Duodenal mucosa (tissue), 2 donors: Measurements from ENCODE around the gene MED15.
A peak's percentile ranks its signal among the peaks of the same experiment; 100 is the strongest.
"Not testable (repeated sequence)": the region's sequence is repeated elsewhere in the genome, so short reads cannot be mapped to it uniquely, and the experiment has no call there.

ENCODE experiments used
- H3K27ac ChIP-seq: one replicate; pipeline ENCODE4 v1.7.0; 2013; ENCODE audit warnings: low read depth, low read length
- H3K27me3 ChIP-seq, 2 donors: one replicate each; pipeline ENCODE4 v1.7.0; 2013; ENCODE audit warnings: low read length in 2 of 2, control low read depth in 1 of 2; ENCODE audit not compliant: insufficient read depth in 2 of 2, control insufficient read depth in 1 of 2
- H3K36me3 ChIP-seq, 2 donors: one replicate each; pipeline ENCODE4 v1.7.0; 2013; ENCODE audit warnings: low read length in 2 of 2, control low read depth in 1 of 2; ENCODE audit not compliant: insufficient read depth in 2 of 2, control insufficient read depth in 1 of 2
- H3K4me1 ChIP-seq, 2 donors: one replicate each; pipeline ENCODE4 v1.7.0; 2013; ENCODE audit warnings: low read length in 2 of 2, control low read depth in 1 of 2; ENCODE audit not compliant: insufficient read depth in 2 of 2, control insufficient read depth in 1 of 2
- H3K4me3 ChIP-seq, 2 donors: one replicate each; pipeline ENCODE4 v1.7.0; 2013; ENCODE audit warnings: low read length in 2 of 2, low read depth in 1 of 2
- H3K9ac ChIP-seq, 2 donors: one replicate each; pipeline ENCODE4 v1.7.0; 2013; ENCODE audit warnings: low read length in 2 of 2, low read depth in 1 of 2
- H3K9me3 ChIP-seq, 2 donors: one replicate each; pipeline ENCODE4 v1.7.0; 2013; ENCODE audit warnings: low read length in 2 of 2, control low read depth in 1 of 2; ENCODE audit not compliant: control insufficient read depth in 1 of 2

Gene MED15

DNA sequence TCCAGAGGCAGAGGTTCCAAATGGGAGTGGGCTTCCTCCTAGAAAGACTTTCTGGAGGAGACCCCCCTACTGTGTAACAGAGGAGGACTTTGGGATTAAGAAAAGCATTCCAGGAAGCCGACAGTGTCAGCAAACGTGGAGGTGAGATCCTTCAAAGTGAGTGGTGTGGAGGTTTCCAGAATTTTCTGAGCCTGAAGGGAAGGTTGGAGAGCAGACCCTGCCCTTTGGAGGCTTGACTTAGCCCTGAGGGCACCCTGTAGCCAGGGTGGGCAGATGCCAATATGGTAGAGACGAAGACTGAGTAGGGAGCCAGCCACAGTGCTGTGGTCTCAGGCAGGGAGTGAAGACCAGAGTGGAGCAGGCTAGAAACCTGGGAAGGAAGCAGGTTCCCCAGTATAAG is 10.0 kb upstream of the MED15 start:
- H3K9me3 ChIP-seq, result no peaks in the 10 kb centered on the region
- no peaks in the 10 kb centered on the region for H3K27me3 ChIP-seq
- no peaks in the 10 kb centered on the region for H3K36me3 ChIP-seq
- H3K27ac ChIP-seq, result no peak overlapping the region
- H3K4me3 ChIP-seq, result no peak overlapping the region
- H3K4me1 ChIP-seq, result peaks cover 10 to 13% of the 10 kb centered on the region in 2 donors
- peak overlapping the region in 1 of 2 donors; percentile 10 for H3K9ac ChIP-seq

DNA sequence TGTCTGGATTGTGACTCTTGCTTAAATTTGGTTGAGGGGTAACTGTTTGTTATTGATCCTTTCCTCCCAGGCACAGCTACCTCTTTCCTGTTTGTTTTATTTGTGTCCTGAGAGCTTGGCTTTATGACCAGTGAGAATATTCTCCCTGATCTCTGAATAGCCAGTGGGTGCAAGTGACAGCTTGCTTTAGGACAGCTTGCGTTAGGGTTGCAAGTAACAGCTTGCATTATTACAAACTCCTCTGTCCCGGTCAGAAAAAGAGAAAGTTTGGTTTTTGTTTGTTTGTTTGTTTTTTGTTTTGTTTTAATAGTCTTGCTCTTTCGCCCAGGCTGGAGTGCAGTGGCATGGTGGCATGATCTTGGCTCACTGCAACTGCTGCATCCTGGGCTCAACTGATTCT is 8.5 kb upstream of the MED15 start:
- H3K9me3 ChIP-seq, result no peaks in the 10 kb centered on the region
- no peak overlapping the region for H3K9ac ChIP-seq
- no peaks in the 10 kb centered on the region for H3K36me3 ChIP-seq
- H3K27ac ChIP-seq, result no peak overlapping the region
- H3K4me1 ChIP-seq, result peaks cover 14 to 19% of the 10 kb centered on the region in 2 donors
- H3K4me3 ChIP-seq, result no peak overlapping the region
- H3K27me3 ChIP-seq, result no peaks in the 10 kb centered on the region

DNA sequence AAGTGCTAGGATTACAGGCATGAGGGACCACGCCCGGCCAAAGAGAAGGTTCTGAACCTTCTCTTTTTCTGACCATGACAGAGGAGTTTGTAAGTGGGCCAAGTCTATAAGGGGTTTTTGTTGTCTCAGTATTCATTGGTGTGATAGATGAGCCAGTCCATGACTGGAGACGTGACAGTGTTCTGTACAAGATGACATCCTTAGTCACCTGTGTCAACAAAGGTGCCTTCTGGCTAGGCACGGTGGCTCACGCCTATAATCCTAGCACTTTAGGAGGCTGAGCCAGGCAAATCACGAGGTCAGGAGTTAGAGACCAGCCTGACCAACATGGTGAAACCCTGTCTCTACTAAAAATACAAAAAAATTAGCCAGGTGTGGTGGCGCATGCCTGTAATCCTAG is 7.6 kb upstream of the MED15 start:
- no peak overlapping the region for H3K27ac ChIP-seq
- H3K9me3 ChIP-seq, result no peaks in the 10 kb centered on the region
- H3K27me3 ChIP-seq, result no peaks in the 10 kb centered on the region
- H3K9ac ChIP-seq, result no peak overlapping the region
- no peaks in the 10 kb centered on the region for H3K36me3 ChIP-seq
- H3K4me3 ChIP-seq, result no peak overlapping the region
- H3K4me1 ChIP-seq, result peaks cover 15 to 19% of the 10 kb centered on the region in 2 donors

DNA sequence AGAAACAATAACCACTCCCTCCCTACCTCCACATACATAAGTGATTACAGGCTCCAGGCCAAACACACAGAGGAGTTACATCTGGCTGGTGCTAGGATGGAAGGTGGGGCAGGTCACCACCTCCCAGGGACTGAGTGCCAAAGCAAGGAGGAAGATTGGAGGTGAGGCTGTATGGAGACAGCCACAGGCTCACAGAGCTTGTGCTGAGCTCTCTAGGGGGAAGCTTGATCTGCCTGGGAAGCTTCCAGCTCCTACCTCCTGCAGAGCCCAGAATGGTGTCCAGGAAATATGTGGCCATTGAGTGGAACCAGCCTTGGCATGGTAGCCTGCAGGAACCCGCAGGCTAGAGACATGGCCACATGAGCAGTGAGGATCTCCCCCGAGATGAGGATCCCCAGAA is 3.6 kb upstream of the MED15 start:
- H3K9ac ChIP-seq, result peak overlapping the region in 1 of 2 donors; percentile 18
- H3K27me3 ChIP-seq, result no peaks in the 10 kb centered on the region
- no peak overlapping the region for H3K27ac ChIP-seq
- no peak overlapping the region for H3K4me3 ChIP-seq
- no peaks in the 10 kb centered on the region for H3K9me3 ChIP-seq
- H3K36me3 ChIP-seq, result no peaks in the 10 kb centered on the region
- H3K4me1 ChIP-seq, result peaks cover 15 to 19% of the 10 kb centered on the region in 2 donors

DNA sequence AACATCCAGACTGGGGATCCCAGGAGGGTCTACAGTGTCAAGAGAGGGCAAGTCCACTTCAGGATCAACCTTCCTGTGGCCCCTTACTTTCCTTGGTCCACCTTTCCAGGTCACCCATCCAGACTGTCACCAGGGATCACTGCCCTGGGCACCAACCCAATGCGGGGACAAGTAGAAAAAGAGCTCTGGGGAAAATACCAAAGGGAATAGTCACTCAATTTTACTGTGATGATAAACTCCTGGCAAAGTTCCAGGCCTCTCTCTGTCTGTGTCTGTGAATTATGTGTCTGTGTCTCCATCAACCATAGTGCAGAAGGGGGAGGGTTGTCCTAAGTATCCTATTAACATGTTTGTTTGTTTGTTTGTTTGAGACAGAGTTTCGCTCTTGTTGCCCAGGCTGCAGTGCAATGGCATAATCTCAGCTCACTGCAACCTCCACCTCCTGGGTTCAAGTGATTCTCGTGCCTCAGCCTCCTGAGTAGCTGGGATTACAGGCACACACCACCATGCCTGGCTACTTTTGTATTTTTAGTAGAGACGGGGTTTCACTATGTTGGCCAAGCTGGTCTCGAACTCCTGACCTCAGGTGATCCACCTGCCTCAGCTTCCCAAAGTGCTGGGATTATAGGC is 3.0 kb upstream of the MED15 start:
- H3K9me3 ChIP-seq, H3K36me3 ChIP-seq, H3K27ac ChIP-seq, H3K27me3 ChIP-seq, H3K4me3 ChIP-seq: not testable (repeated sequence)
- H3K4me1 ChIP-seq, result peaks cover 20 to 25% of the 10 kb centered on the region in 2 donors
- H3K9ac ChIP-seq, result peak overlapping the region in 1 of 2 donors; percentile 18

DNA sequence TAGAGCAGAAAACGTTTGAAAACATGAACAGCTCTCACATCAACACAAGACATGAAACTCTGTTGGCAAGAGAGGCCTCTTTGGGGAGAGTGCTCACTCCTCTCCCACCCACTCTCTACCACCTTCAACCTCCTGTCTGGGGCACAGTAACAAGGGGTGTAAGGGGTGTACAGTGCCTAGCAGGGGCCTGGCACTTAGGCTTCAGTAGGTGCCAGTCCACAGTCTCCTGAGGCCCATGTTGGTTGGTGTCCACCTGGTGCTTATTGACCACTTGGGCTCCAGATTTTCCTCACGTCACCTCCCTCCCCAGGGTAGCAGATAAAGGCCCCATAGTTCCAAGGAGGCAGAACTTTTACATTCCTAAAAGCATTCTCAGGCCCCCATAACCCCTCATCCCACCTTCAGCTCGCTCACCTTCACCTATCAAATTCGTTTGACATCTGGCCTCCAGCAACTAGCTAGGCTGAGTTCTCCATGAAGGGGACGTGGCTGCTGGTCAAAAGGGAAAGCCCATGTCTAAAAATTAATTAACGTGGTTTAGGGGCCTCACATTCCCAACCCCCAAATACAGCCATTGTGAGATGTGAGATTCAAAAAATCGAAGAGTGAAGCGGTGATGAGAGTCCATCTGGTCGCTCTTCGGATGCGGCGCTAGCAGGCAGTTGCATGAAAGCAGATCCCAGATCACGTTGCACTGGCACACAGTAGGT is 712 bp upstream of the MED15 start:
- Histone ChIP-seq H3K4me3 (peak overlapping the region; percentile 98), H3K9ac (peak overlapping the region; percentile 85 to 95), H3K27me3 (no peaks in the 10 kb centered on the region), H3K36me3 (peaks cover 0 to 2% of the 10 kb centered on the region in 2 donors), H3K27ac (no peak overlapping the region), H3K9me3 (no peaks in the 10 kb centered on the region), H3K4me1 (peaks cover 39 to 48% of the 10 kb centered on the region in 2 donors)

DNA sequence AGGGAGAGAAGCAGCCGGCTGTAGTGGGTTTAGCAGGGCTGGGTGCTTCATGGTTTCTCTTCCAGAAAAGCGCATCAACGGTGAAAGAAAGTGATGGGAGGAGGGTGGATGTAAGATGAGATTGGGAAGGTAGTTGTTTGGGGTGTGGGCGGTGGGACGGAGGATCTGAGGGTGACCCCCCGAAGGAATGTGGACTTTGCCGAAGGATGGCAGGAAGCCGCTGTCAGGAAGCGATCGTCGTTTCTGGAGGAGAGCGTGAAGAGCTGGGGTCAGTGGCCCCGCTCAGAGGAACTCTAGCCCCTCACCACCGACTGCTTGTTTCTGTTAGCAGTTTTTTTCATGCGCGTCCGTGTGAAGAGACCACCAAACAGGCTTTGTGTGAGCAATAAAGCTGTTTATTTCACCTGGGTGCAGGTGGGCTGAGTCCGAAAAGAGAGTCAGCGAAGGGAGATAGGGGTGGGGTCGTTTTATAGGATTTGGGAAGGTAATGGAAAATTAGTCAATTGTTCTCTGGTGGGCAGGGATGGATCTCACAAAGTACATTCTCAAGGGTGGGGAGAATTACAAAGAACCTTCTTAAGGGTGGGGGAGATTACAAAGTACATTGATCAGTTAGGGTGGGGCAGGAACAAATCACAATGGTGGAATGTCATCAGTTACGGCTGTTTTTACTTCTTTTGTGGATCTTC is 801 bp downstream of the MED15 start:
- peak overlapping the region; percentile 85 to 95 for H3K9ac ChIP-seq
- not testable (repeated sequence) for H3K27me3 ChIP-seq, H3K36me3 ChIP-seq, H3K9me3 ChIP-seq
- H3K4me1 ChIP-seq, result peaks cover 39 to 47% of the 10 kb centered on the region in 2 donors
- H3K4me3 ChIP-seq, result peak overlapping the region; percentile 98
- H3K27ac ChIP-seq, result peak overlapping the region; percentile 93

DNA sequence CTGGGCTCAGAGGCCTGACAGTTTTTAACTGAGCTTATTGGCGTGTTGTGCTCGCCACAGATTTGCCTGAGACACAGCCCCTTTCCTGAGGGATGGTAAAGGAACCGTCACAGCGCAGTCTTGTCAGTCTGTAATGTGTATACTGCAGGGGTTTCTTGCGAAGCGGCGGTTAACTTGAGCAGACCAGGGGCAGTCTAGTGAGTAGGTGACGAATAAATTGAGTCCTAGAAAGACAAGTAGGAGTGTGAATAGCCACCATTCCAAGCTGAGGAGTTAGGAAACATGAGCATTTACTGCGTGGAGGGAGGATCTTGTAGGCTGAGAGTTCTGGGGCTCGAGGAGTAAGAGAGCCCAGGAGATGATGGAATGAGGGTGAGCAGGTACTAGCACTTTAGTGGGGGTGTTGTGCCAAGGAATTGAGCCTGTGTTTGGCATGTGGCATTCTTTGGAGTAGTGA is 1.4 kb downstream of the MED15 start:
- peak overlapping the region; percentile 98 for H3K4me3 ChIP-seq
- no peaks in the 10 kb centered on the region for H3K9me3 ChIP-seq
- peak overlapping the region; percentile 83 to 95 for H3K9ac ChIP-seq
- peaks cover 0 to 6% of the 10 kb centered on the region in 2 donors for H3K36me3 ChIP-seq
- H3K4me1 ChIP-seq, result peaks cover 36 to 43% of the 10 kb centered on the region in 2 donors
- H3K27me3 ChIP-seq, result no peaks in the 10 kb centered on the region
- peak overlapping the region; percentile 85 for H3K27ac ChIP-seq

DNA sequence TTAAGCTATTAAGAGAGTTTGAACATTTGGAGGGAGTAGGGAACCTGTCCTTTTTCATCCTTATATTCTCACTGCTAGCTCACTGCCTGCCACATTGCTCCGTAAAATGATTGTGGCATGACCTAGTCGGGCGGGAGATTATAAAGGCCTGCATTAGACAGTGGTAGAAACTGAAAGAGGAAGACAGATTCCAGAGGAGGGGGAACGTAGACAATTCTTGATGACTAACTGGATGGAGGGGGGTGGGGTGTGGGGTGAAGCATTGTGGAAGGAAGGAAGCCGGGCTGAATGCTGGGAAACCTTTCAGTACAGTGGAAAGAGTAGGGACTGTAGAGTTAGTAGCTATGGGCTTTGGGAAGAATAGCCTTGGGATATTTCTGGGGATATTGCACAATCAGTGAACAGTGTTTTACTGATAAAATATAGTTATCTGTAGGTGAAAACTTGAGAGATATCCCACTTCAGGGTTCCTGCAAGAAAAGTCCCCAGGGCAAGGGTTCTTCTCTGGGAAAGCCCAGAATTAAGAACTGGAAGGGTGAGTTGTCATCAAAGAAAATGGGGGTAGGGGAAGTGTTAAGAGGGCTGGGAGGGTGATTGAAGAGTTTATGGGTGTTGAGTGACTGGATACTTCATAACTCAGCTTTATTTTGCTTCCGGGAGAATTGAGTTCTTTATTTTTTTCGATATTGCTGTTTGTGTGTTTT is 2.1 kb downstream of the MED15 start:
- no peaks in the 10 kb centered on the region for H3K9me3 ChIP-seq
- H3K27ac ChIP-seq, result peak overlapping the region; percentile 85
- peaks cover 0 to 12% of the 10 kb centered on the region in 2 donors for H3K36me3 ChIP-seq
- peak overlapping the region; percentile 98 for H3K4me3 ChIP-seq
- no peaks in the 10 kb centered on the region for H3K27me3 ChIP-seq
- H3K4me1 ChIP-seq, result peaks cover 30 to 36% of the 10 kb centered on the region in 2 donors
- peak overlapping the region; percentile 83 to 95 for H3K9ac ChIP-seq
